AG10803 (cell line): ENCODE results near the gene NCKAP5.
A peak's percentile ranks its signal among the peaks of the same experiment; 100 is the strongest.

Experiments used
- DNase-seq: peaks from one replicate; pipeline ENCODE4 v3.0.0; 2010; ENCODE audit warnings: low read depth
- H3K4me3 ChIP-seq: 2 replicates; pipeline ENCODE4 v1.5.1; 2011; ENCODE audit warnings: mild to moderate bottlenecking, low read length, control low read depth
- CTCF ChIP-seq: conservative IDR thresholded peaks from 2 replicates; pipeline ENCODE4 v1.5.1; 2011; ENCODE audit warnings: mild to moderate bottlenecking, low read length, control low read depth, inconsistent platforms

The NCKAP5 gene

GRCh38 chr2:133541376-133541775 lies 26.9 kb downstream of the NCKAP5 start:
- DNase-seq = no peak
- TF ChIP-seq CTCF = no peak

GRCh38 chr2:133532919-133533318 lies 35.3 kb downstream of the NCKAP5 start:
- no peak for TF ChIP-seq CTCF
- no peak for DNase-seq
- H3K4me3 ChIP-seq = no peak overlapping the region

More at GRCh38 chr2:133541376-133541775, 26.9 kb downstream of the NCKAP5 start:
- no peak overlapping the region for H3K4me3 ChIP-seq

- no peak for DNase-seq
- H3K4me3 ChIP-seq = no peak overlapping the region
- no peak for TF ChIP-seq CTCF
Measured at GRCh38 chr2:133531382-133531781, 36.9 kb downstream of the NCKAP5 start.

GRCh38 chr2:133530645-133531044 lies 37.6 kb downstream of the NCKAP5 start:
- TF ChIP-seq CTCF = no peak
- H3K4me3 ChIP-seq = no peak overlapping the region
- DNase-seq = no peak

- no peak for TF ChIP-seq CTCF
- no peak overlapping the region for H3K4me3 ChIP-seq
- DNase-seq = peak; percentile 25
Measured at GRCh38 chr2:133526530-133527300, 41.5 kb downstream of the NCKAP5 start.

- no peak overlapping the region for H3K4me3 ChIP-seq
- TF ChIP-seq CTCF = no peak
- DNase-seq = no peak
Measured at GRCh38 chr2:133525613-133526529, 42.4 kb downstream of the NCKAP5 start.
